ENCODE data around the gene GABBR2.

- TF ChIP-seq POLR2AphosphoS5 (IDR thresholded peaks at IDR 0.05; ENCODE audit: low read depth, low read length) (no peak), TAF1 (IDR thresholded peaks at IDR 0.05; ENCODE audit: borderline replicate concordance, low read depth, low read length) (no peak), POLR2A (IDR thresholded peaks at IDR 0.05; ENCODE audit: low read depth, low read length) (no peak)
Measured at GRCh38 chr9:98545021-98545420, 163.7 kb downstream of the GABBR2 start.

Measured in GM12892 (cell line).